H1 (cell line): ENCODE measurements around the gene FAAH. TPM values are rescaled to one million over a fixed set of nuclear protein-coding genes. Genes with fewer than 3 reads are reported as not detected.

Source experiments
- CTCF ChIA-PET: fragments of 300-600 bp; sonication (Branson Sonifier 250); formaldehyde crosslinking; loops from one replicate; lab custom pipeline; 2021; ENCODE audit not compliant: partially characterized antibody; lab: Charles Lee
- POLR2A ChIA-PET: fragments of 300-600 bp; sonication (Branson Sonifier 250); formaldehyde crosslinking; loops from one replicate; lab custom pipeline; 2021; ENCODE audit warnings: inconsistent platforms; ENCODE audit not compliant: partially characterized antibody; lab: Charles Lee
- DNase-seq, 2 experiments: peaks; one replicate each; pipeline versions ENCODE4 v3.0.0 to v3.0.0-alpha.2; 2010 to 2022; ENCODE audit warnings: low spot score in 2 of 2, low read depth in 1 of 2, mixed read lengths in 1 of 2
- FAIRE-seq: peaks from 2 replicates; lab custom pipeline; 2011; peaks lifted over from hg19 to GRCh38; lab: Jason Lieb, UNC
- H2AFZ ChIP-seq: 2 replicates; pipeline ENCODE4 v1.8.1; 2012; ENCODE audit warnings: low read length, inconsistent platforms
- H2AK5ac ChIP-seq: 2 replicates; pipeline ENCODE4 v1.6.1; 2013; ENCODE audit warnings: low read depth, low read length
- H2BK120ac ChIP-seq: replicated peaks from 2 replicates; pipeline ENCODE3; 2013; ENCODE audit warnings: low read depth, low read length, inconsistent platforms
- H2BK12ac ChIP-seq: 2 replicates; pipeline ENCODE4 v1.6.1; 2013; ENCODE audit warnings: low read depth, low read length
- H2BK15ac ChIP-seq: 2 replicates; pipeline ENCODE4 v1.6.1; 2013; ENCODE audit warnings: low read length
- H2BK20ac ChIP-seq: 2 replicates; pipeline ENCODE4 v1.6.1; 2013; ENCODE audit warnings: low read length
- H2BK5ac ChIP-seq: 2 replicates; pipeline ENCODE4 v1.6.1; 2013; ENCODE audit warnings: low read depth, low read length
- H3K14ac ChIP-seq: 2 replicates; pipeline ENCODE4 v1.6.1; 2013; ENCODE audit warnings: inconsistent platforms; ENCODE audit not compliant: insufficient read length
- H3K18ac ChIP-seq: 2 replicates; pipeline ENCODE4 v1.6.1; 2013; ENCODE audit warnings: low read length; ENCODE audit errors: extremely low read depth
- H3K23ac ChIP-seq: 2 replicates; pipeline ENCODE4 v1.6.1; 2013; ENCODE audit warnings: inconsistent platforms; ENCODE audit not compliant: insufficient read length
- H3K23me2 ChIP-seq: 2 replicates; pipeline ENCODE4 v1.6.1; 2013; ENCODE audit warnings: low read depth, low read length
- H3K27ac ChIP-seq: 2 replicates; pipeline ENCODE4 v1.6.1; 2011; ENCODE audit warnings: low read depth, low read length, inconsistent platforms
- H3K27me3 ChIP-seq, 4 experiments: replicated peaks in 1 of 4; 1 replicate in 1 of 4; 2 replicates in 3 of 4; pipeline versions ENCODE4 v1.6.1 to v1.8.1; 2011 to 2013; ENCODE audit warnings: low read length in 3 of 4, mild to moderate bottlenecking in 3 of 4, inconsistent platforms in 2 of 4, mixed read lengths in 2 of 4, moderate library complexity in 1 of 4; ENCODE audit not compliant: control insufficient read depth in 3 of 4, insufficient read depth in 3 of 4; ENCODE audit errors: extremely low read depth in 1 of 4
- H3K36me3 ChIP-seq, 4 experiments: 2 replicates each; pipeline versions ENCODE4 v1.6.1 to v1.8.1; 2011 to 2013; ENCODE audit warnings: mild to moderate bottlenecking in 4 of 4, low read length in 3 of 4, moderate library complexity in 2 of 4, control low read depth in 1 of 4, inconsistent platforms in 1 of 4; ENCODE audit not compliant: insufficient read depth in 4 of 4, control insufficient read depth in 2 of 4
- H3K4ac ChIP-seq: replicated peaks from 2 replicates; pipeline ENCODE3; 2013; ENCODE audit warnings: low read length, low read depth, mixed read lengths, inconsistent platforms; ENCODE audit not compliant: insufficient read length
- H3K4me1 ChIP-seq, 4 experiments: replicated peaks in 1 of 4; 1 replicate in 1 of 4; 2 replicates in 3 of 4; pipeline versions ENCODE4 v1.6.1 to v1.8.1; 2011 to 2013; ENCODE audit warnings: low read length in 3 of 4, inconsistent platforms in 2 of 4, mixed read lengths in 1 of 4; ENCODE audit not compliant: insufficient read depth in 4 of 4, control insufficient read depth in 3 of 4
- H3K4me2 ChIP-seq, 2 experiments: 2 replicates each; pipeline versions ENCODE4 v1.6.1 to v1.8.1; 2011 to 2013; ENCODE audit warnings: low read depth in 2 of 2, low read length in 2 of 2, control low read depth in 1 of 2, inconsistent platforms in 1 of 2, mild to moderate bottlenecking in 1 of 2; ENCODE audit not compliant: insufficient read depth in 1 of 2
- H3K4me3 ChIP-seq, 4 experiments: fragments of 200-600, 300-600 bp in 1 of 4; sonication (generic), shearing (Covaris generic), sonication (Bioruptor Twin) in 1 of 4; 2 replicates each; pipeline versions ENCODE4 v1.5.1 to v1.8.1; 2011 to 2016; ENCODE audit warnings: low read length in 4 of 4, low read depth in 3 of 4, control low read depth in 2 of 4, inconsistent platforms in 2 of 4, mild to moderate bottlenecking in 2 of 4, mixed read lengths in 1 of 4, moderate library complexity in 1 of 4; ENCODE audit not compliant: insufficient read depth in 2 of 4; ENCODE audit errors: extremely low read depth in 1 of 4
- H3K56ac ChIP-seq: replicated peaks from 2 replicates; pipeline ENCODE3; 2013; ENCODE audit warnings: low read depth, mild to moderate bottlenecking, mixed read lengths, low read length, inconsistent platforms; ENCODE audit not compliant: insufficient read length
- H3K79me1 ChIP-seq: 2 replicates; pipeline ENCODE4 v1.6.1; 2013; ENCODE audit warnings: low read depth, low read length, control low read depth
- H3K79me2 ChIP-seq, 2 experiments: 2 replicates each; pipeline versions ENCODE4 v1.6.1 to v1.8.1; 2012 to 2013; ENCODE audit warnings: low read length in 2 of 2, mild to moderate bottlenecking in 2 of 2, inconsistent platforms in 1 of 2; ENCODE audit not compliant: insufficient read depth in 2 of 2, control insufficient read depth in 1 of 2
- H3K9ac ChIP-seq, 4 experiments: replicated peaks in 1 of 4; 1 replicate in 1 of 4; 2 replicates in 3 of 4; pipeline versions ENCODE4 v1.6.1 to v1.8.1; 2011 to 2013; ENCODE audit warnings: low read depth in 3 of 4, low read length in 3 of 4, control low read depth in 2 of 4, mild to moderate bottlenecking in 2 of 4, moderate library complexity in 2 of 4, inconsistent platforms in 1 of 4; ENCODE audit errors: extremely low read depth in 1 of 4
- H3K9me3 ChIP-seq, 2 experiments: 2 replicates each; pipeline versions ENCODE4 v1.6.1 to v1.8.1; 2012 to 2013; ENCODE audit warnings: mild to moderate bottlenecking in 2 of 2, moderate library complexity in 2 of 2, control low read depth in 1 of 2, inconsistent platforms in 1 of 2, low read depth in 1 of 2, low read length in 1 of 2, mixed read lengths in 1 of 2; ENCODE audit not compliant: insufficient read depth in 2 of 2
- H4K20me1 ChIP-seq, 2 experiments: replicated peaks in 1 of 2; 2 replicates each; pipeline versions ENCODE3 to v1.8.1; 2011 to 2013; ENCODE audit warnings: inconsistent platforms in 2 of 2, low read length in 2 of 2, mild to moderate bottlenecking in 1 of 2; ENCODE audit not compliant: insufficient read depth in 2 of 2, control insufficient read depth in 1 of 2
- H4K5ac ChIP-seq: 2 replicates; pipeline ENCODE4 v1.6.1; 2013; ENCODE audit warnings: low read length, low read depth, mixed read lengths, inconsistent platforms; ENCODE audit not compliant: insufficient read length
- H4K8ac ChIP-seq: 2 replicates; pipeline ENCODE4 v1.8.0; 2013; ENCODE audit warnings: mild to moderate bottlenecking, moderate library complexity, low read length, inconsistent platforms; ENCODE audit not compliant: insufficient read depth; ENCODE audit errors: extremely low read depth
- H4K91ac ChIP-seq: replicated peaks from 2 replicates; pipeline ENCODE3; 2013; ENCODE audit warnings: low read length, mixed read lengths, inconsistent platforms; ENCODE audit not compliant: insufficient read length
- CEBPB ChIP-seq: IDR thresholded peaks from 2 replicates; pipeline ENCODE4 v1.6.1; 2012; ENCODE audit warnings: low read depth, low read length
- FOSL1 ChIP-seq: IDR thresholded peaks from 2 replicates; pipeline ENCODE4 v1.6.1; 2011; ENCODE audit warnings: mild to moderate bottlenecking, low read depth, low read length, moderate library complexity; ENCODE audit not compliant: insufficient read depth
- GTF2F1 ChIP-seq: IDR thresholded peaks from 2 replicates; pipeline ENCODE4 v1.6.1; 2012; ENCODE audit warnings: low read depth, low read length, improper control_type of control experiment, borderline replicate concordance
- HDAC2 ChIP-seq, 2 experiments: fragments of 300-600 bp in 1 of 2; sonication (generic) in 1 of 2; IDR thresholded peaks; 2 replicates each; pipeline ENCODE4 v1.6.1; 2011 to 2012; ENCODE audit warnings: low read depth in 2 of 2, low read length in 2 of 2, mild to moderate bottlenecking in 2 of 2, moderate library complexity in 2 of 2, borderline replicate concordance in 1 of 2, inconsistent platforms in 1 of 2
- RBBP5 ChIP-seq: IDR thresholded peaks from 2 replicates; pipeline ENCODE4 v1.7.1; 2012; ENCODE audit warnings: low read depth, mild to moderate bottlenecking, inconsistent platforms, low read length, moderate library complexity, borderline replicate concordance
- RFX5 ChIP-seq: IDR thresholded peaks from 2 replicates; pipeline ENCODE4 v1.6.1; 2011; ENCODE audit warnings: low read depth, low read length, improper control_type of control experiment, borderline replicate concordance
- SAP30 ChIP-seq: fragments of 300-600 bp; sonication (generic); IDR thresholded peaks from 2 replicates; pipeline ENCODE4 v1.7.1; 2012; ENCODE audit warnings: low read length, moderate library complexity, mild to moderate bottlenecking, inconsistent platforms; ENCODE audit not compliant: insufficient read depth, insufficient replicate concordance
- SP4 ChIP-seq: IDR thresholded peaks from 2 replicates; pipeline ENCODE4 v1.6.1; 2012; ENCODE audit warnings: low read length, inconsistent platforms
- WGBS, 2 experiments: shearing (Covaris generic) in 1 of 2; methylation state at CpG; one replicate each; pipeline versions ENCODE4 v1.1.6 to v1.1.7; 2013 to 2015; ENCODE audit warnings: low lambda C conversion rate in 2 of 2, mixed read lengths in 2 of 2, inconsistent platforms in 1 of 2, low coverage in 1 of 2, missing lambda C conversion rate in 1 of 2; ENCODE audit not compliant: insufficient replicate concordance in 2 of 2, insufficient coverage in 1 of 2, insufficient read length in 1 of 2; ENCODE audit errors: extremely low coverage in 1 of 2, missing lambda C conversion rate in 1 of 2; 5-methylcytosine and 5-hydroxymethylcytosine counted together
- polyA plus RNA-seq, 7 experiments: library from polyadenylated mRNA; depleted of rRNA in 3 of 7; stranded (reverse) in 5 of 7; unstranded in 2 of 7; fragments of >200 nt in 5 of 7; fragments of 200-250 nt in 2 of 7; gene quantifications; 1 replicate in 5 of 7; 2 replicates in 1 of 7; 4 replicates in 1 of 7; pipeline versions ENCODE4 v1.2.1 to v1.2.3, GENCODE V29; 2011 to 2013; ENCODE audit warnings: missing spikeins in 2 of 7, mixed read lengths in 2 of 7
- total RNA-seq: library from RNA; stranded (reverse); fragmentation: NEBNext Ultra II Directional; extraction: Animal tissue kit (Norgen Biotek cat#: 25700); gene quantifications from 2 replicates; pipeline ENCODE4 v1.2.1, GENCODE V29; 2021

Gene FAAH
- total and polyA plus RNA-seq, 2 of the 8 experiments (the other 6 are each of a cell fraction or from before 2014, with no cell fraction given), result 41.2 to 47.3 TPM

DNA sequence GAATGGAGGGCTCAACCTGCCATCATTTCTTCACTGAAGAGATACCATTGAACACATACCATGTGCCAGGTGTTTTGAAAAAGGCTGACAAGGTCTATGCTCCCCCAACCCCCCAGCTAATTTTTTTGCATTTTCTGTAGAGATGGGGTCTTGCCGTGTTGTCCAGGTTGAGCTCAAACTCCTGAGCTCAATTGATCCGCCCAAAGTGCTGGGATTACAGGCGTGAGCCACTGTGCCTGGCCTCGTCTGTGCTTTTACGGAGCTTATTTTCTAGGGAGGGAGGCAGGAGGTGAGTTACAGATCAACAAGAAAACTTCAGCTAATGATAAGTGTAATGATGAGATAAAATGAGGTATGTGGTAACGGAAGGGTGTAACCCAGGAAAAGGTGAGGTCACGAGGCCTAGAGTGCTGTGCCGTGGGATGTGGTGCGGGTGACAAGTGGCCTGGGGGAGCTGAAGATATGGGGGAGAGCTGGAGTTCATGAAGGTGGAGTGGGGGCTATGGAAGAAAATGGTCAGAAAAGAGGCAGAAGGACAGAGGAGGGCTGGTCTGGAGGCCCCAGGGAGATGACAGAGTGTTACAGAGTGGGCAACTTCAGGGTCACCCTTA is 28.2 kb downstream of the FAAH start:
- H3K14ac ChIP-seq, result no peak overlapping the region
- H4K91ac ChIP-seq, result no peak overlapping the region
- no peak overlapping the region for H3K27ac ChIP-seq
- H3K27me3 ChIP-seq, result no peaks in the 10 kb centered on the region; a peak in 1 of 7 replicates
- no peaks in the 10 kb centered on the region for H4K20me1 ChIP-seq
- no peaks in the 10 kb centered on the region for H3K4me1 ChIP-seq
- no peak overlapping the region for H3K9ac ChIP-seq
- no peak overlapping the region for H3K23ac ChIP-seq
- H3K18ac ChIP-seq, result no peak overlapping the region
- FAIRE-seq, result no peak
- ChIA-PET CTCF (interaction anchor here (1.7 to 27.2 kb wide), 3 partner anchors 7 to 107 kb away, joined by 17 to 513 read pairs (median 513); no protein-coding TSS in a partner anchor), POLR2A (interaction anchor here (1.1 to 11.1 kb wide), 3 partner anchors 12 to 70 kb away, joined by 4 to 80 read pairs (median 4); no protein-coding TSS in a partner anchor)
- 94% methylated on average over 9 of the region's 9 CpGs; no CpG with 5 or more reads in 1 of the 2 experiments for WGBS, 2 experiments
- no peak overlapping the region for H3K4me3 ChIP-seq
- no peak overlapping the region for H3K4ac ChIP-seq
- H2AK5ac ChIP-seq, result no peak overlapping the region
- H2BK120ac ChIP-seq, result no peak overlapping the region
- H2BK20ac ChIP-seq, result no peak overlapping the region
- no peaks in the 10 kb centered on the region for H3K23me2 ChIP-seq
- H4K5ac ChIP-seq, result no peak overlapping the region
- no peaks in the 10 kb centered on the region for H3K79me1 ChIP-seq
- no peaks in the 10 kb centered on the region for H3K79me2 ChIP-seq
- no peak overlapping the region for H2AFZ ChIP-seq
- no peak overlapping the region for H2BK15ac ChIP-seq
- H3K56ac ChIP-seq, result no peak overlapping the region
- TF ChIP-seq GTF2F1 (no peak), SAP30 (no peak), FOSL1 (no peak), CEBPB (no peak), HDAC2 (IDR thresholded peaks at IDR 0.05; ENCODE audit: borderline replicate concordance in 1 of 2, low read depth in 2 of 2, low read length in 2 of 2) (no peak), SP4 (no peak), RBBP5 (no peak), RFX5 (no peak)
- DNase-seq, result no peak
- H3K4me2 ChIP-seq, result no peak overlapping the region
- H3K9me3 ChIP-seq, result no peaks in the 10 kb centered on the region
- H2BK12ac ChIP-seq, result no peak overlapping the region
- H2BK5ac ChIP-seq, result no peak overlapping the region
- H4K8ac ChIP-seq, result no peak overlapping the region
- H3K36me3 ChIP-seq, result no peaks in the 10 kb centered on the region
